Ammon's horn (tissue), 1 donor: ENCODE measurements around the gene PRKAR1B.

Source experiments
- DNase-seq: peaks from one replicate; pipeline ENCODE4 v3.0.0-alpha.2; 2016; ENCODE audit warnings: low spot score

PRKAR1B gene

GRCh38 chr7:571096-571717 lies 155.9 kb downstream of the PRKAR1B start:
- DNase-seq = no peak

DNA sequence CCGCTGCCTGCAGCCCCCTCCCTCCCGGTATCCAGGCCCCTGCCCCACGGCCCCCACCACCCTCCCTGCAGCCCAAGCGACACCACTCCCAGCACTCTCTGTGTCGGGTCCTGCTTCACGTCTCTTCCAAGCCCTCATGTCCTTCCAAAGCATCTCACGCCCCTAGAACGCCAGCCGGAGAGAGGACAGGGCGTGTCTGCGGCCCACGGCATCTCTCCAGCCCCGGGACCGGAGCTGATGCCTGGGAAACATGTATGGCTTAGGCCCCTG lies 156.3 kb downstream of the PRKAR1B start:
- no peak for DNase-seq

GRCh38 chr7:569996-570800 lies 156.9 kb downstream of the PRKAR1B start:
- DNase-seq = no peak

DNA sequence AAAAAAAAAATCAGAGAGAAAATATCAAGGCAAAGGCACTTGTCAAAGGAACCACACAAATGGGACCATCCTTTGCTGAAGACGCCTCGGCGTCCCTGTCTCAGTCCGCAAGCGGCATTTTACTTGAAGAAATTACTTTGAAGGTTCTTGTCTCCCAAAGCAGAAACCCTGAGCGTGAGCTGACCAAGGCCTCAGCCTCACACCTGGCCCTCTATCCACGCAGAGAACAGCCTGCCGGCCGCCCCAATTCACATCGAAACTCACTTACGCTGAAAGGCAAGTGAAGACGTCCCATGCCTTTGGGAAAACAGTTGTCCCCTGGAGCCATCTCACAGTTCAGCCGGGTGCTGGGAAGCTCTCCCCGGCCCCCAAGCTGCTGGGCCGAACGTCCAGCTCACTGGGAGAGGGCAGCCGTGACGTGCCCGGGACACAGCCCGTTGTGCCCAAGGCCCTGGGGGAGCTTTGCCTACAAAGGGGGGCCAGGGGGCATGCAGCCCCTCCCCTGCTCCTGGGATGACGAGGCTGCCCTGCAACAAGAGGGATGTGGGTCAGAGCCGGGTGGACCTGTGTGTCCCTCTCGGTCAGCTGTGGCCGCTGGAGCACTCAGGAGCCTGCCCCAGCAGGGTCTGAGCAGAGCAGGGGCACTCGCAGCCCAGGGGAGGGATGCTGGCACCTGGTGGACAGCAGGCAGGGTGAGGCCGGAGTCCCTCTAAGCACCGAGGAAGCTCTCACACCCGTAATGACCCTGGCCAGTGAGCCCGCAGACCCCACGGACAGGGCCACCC lies 157.8 kb downstream of the PRKAR1B start:
- DNase-seq = no peak

DNA sequence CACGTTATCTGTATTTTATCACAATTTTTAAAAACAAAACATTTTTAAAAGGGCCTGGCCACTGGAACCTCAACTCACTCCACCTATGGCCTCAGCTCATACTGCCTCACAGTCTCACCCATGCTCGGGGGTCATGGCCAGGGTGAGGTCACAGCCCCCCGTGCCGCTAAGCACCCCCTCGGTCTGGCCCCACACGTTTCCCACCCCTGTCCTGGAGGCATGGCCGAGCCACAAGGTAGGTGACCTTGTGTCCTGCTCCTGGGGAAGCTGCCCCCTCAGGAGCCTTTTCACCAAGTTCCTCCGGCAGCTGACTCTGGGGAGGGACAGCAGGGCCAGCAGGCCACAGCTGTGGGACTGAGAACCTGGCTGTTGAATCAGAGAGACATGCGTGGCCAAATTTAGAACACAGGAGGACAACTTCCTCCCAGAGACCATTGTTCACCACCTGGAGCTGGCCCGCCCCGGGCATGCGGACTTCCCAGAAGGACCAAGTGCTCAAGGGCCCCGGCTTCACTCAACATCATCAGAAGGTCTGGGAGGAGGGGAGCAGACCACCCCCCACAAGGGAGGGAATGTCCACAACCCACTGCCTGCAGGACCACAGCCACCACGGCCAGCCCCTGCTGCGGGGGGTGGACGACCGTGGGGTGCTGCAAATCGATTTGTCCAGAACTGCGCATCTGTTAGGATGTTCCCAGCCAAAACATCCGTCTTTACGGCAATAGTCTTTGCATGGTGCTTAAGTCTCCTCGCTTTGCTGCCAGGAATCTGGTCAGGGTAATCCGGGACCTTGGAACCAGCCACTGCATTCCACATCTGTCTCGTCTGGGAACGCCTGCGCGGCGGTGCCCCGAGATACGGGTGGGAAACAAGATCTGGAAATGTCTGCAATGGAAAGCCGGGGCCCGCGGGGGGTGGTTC lies 158.8 kb downstream of the PRKAR1B start:
- DNase-seq = no peak

GRCh38 chr7:567305-567883 lies 159.7 kb downstream of the PRKAR1B start:
- DNase-seq = no peak

- DNase-seq = no peak
Observed at GRCh38 chr7:566100-566499, 161.0 kb downstream of the PRKAR1B start.

GRCh38 chr7:564176-564865 lies 162.8 kb downstream of the PRKAR1B start:
- no peak for DNase-seq

DNA sequence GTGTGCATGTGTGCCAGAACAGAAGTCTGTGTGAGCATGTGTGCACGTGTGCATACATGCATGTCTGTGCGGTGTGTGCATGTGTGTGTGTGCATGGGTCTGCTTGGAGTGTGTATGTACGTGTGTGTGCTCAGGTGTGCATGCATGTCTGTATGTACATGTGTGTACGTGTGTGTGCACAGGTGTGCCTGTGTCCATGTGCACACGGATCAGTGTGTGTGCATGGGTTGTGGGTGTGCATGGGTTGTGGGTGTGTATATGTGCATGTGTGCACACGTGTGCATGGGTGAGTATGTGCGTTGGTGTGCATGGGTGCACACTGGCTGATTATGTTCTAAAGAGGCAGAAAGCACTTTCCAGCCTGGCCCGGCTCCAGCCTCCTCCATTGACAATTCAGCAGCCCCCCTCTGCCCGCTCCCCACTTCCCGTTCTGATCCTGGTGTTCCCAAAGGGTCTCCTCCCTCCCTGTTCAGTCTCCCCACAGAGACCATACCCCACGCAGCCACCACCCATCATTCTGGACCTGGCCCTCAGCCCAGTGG lies 163.4 kb downstream of the PRKAR1B start:
- no peak for DNase-seq

- DNase-seq = no peak
Observed at GRCh38 chr7:562789-563628, 164.1 kb downstream of the PRKAR1B start.

DNA sequence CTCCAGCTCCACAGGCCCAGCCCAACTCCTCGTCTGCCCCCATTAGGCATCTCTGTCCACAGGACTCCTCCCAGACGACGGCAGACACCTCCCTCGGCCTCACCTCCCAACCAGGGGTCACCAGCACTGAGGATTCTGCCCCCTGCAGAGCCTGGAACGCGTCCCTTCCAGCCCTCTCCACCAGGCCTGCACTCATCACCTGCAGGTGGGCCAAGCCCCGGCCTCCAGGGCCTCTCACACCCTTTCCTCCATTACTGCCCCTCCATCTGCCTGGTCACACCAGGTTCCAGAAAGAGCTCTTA lies 164.8 kb downstream of the PRKAR1B start:
- DNase-seq = no peak

- no peak for DNase-seq
Observed at GRCh38 chr7:561631-562373, 165.3 kb downstream of the PRKAR1B start.

DNA sequence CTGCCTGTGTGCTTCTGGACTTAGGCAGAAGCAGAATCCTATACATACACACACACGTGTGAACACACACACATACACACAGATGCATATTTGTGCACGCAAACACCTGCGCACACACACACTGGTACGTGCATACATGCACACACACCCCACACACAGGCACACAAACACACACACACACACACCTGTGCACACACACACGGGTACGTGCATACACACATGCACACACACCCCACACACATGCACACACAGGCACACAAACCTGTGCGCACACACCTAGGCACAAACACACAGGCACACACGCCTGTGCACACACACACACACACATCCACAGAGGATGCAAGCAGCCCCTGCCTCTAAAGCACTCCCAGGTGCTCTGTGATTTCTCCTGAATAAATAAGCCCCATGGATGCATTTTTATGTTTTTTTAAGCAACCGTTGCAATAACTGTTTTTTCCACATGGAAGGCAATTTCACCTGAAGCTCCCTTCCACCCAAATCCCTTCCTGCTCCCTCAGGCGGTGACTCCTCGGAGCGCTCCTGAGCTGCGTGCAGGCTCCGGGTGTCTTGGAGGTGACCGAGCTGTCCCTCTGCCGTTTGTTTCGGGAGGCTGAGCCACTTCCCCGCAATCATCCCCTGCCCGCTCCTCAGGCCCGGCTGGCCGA lies 166.0 kb downstream of the PRKAR1B start:
- DNase-seq = no peak

- no peak for DNase-seq
Observed at GRCh38 chr7:559396-559705, 167.7 kb downstream of the PRKAR1B start.

DNA sequence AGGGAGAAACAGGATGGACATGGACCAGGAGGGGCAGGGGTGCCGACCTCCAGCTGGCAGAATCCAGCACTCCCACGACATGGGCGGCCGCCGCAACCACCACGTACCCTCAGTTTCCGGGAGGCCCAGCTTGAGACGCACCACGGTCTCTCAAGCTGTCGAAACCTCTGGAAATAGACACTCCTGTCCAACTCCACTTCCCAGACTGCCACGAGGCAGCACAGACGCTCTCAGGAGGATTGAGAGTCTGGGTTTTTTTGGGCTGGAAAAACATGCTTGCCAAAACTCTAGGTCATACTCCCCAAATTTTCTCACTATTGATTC lies 169.6 kb downstream of the PRKAR1B start:
- no peak for DNase-seq

GRCh38 chr7:556837-557557 lies 170.1 kb downstream of the PRKAR1B start:
- no peak for DNase-seq

GRCh38 chr7:556291-556826 lies 170.7 kb downstream of the PRKAR1B start:
- no peak for DNase-seq

DNA sequence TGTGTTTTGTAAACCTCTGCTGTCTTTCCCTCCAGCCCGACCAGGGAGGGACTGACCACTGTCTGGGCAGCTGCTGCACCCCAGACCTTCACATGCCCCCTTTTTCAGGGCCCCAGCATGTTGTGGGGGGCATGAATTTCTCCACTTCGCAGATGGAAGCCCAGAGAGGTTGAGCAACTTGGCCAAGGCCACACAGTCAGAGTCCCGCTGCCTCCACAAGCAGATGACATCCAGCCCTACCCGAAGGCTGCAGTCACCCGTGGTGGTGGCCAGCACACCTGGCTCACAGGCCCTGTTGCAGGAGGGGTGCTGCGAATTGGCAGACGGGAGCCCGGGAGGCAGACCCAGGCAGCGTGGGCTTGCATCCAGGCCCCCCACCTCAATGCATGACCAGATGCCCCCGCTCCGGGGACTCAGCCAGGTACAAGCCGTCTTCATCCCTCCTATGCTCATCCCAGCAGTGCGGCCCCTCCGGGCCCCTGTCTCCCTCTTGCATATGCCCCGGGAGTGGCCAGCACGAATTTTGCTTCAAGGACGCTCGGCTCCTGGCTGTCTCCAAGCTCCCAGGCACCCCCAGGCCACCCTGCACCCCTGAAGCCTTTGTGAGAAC lies 171.4 kb downstream of the PRKAR1B start:
- no peak for DNase-seq
